DOHH2 (cell line): Measurements from ENCODE around the gene SLC6A11.

Experiments
- EZH2phosphoT487 ChIP-seq: fragments of 200-600 bp; sonication (generic); IDR thresholded peaks from 2 replicates; pipeline ENCODE4 v1.6.1; 2017; ENCODE audit warnings: borderline replicate concordance, mild to moderate bottlenecking, antibody characterized with exemption, low read length, moderate library complexity, mixed read lengths
- TF ChIP-seq, protein P1 (sequence below): fragments of 200-600 bp; sonication (generic); IDR thresholded peaks from one replicate; pipeline ENCODE4 v1.5.1; 2014; ENCODE audit warnings: antibody characterized with exemption, mild to moderate bottlenecking, low read depth, low read length; ENCODE audit not compliant: poor library complexity, severe bottlenecking

DNA sequence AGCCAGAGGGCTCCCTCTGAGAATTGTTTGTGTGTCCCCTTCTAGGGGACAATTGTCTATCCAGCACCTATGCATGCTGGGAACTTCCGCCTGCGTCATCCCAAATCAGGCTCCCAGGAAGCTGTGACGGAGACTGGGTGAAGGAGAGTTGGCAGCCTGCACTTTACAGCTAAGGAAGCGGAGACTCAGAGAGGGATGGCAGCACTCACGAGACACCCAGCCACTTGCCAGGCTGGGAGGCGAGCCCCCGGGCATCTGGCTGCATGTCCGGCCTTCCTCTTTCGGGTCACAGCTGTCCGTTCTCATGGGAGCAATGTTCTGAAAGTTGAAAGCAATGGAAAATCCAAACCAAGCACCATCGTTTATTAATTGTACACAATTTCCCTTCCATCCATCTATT lies 45.5 kb upstream of the SLC6A11 start:
- TF ChIP-seq, protein P1, sequence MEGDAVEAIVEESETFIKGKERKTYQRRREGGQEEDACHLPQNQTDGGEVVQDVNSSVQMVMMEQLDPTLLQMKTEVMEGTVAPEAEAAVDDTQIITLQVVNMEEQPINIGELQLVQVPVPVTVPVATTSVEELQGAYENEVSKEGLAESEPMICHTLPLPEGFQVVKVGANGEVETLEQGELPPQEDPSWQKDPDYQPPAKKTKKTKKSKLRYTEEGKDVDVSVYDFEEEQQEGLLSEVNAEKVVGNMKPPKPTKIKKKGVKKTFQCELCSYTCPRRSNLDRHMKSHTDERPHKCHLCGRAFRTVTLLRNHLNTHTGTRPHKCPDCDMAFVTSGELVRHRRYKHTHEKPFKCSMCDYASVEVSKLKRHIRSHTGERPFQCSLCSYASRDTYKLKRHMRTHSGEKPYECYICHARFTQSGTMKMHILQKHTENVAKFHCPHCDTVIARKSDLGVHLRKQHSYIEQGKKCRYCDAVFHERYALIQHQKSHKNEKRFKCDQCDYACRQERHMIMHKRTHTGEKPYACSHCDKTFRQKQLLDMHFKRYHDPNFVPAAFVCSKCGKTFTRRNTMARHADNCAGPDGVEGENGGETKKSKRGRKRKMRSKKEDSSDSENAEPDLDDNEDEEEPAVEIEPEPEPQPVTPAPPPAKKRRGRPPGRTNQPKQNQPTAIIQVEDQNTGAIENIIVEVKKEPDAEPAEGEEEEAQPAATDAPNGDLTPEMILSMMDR, result no peak
- no peak for TF ChIP-seq EZH2phosphoT487
